ENCODE measurements around the gene RTF1. TPM values are rescaled to one million over a fixed set of nuclear protein-coding genes. Genes with fewer than 3 reads are reported as not detected.

Gene RTF1
- polyA plus RNA-seq, 3 donors, result 11.2 to 19.1 (median 15.0) TPM

GRCh38 chr15:41387646-41388045 is 29.2 kb upstream of the RTF1 start:
- Histone ChIP-seq H3K4me2 (replicated peaks; ENCODE audit: extremely low read depth, low read length, poor library complexity, severe bottlenecking) (no peak overlapping the region), H3K79me2 (ENCODE audit: insufficient read depth, low read length) (no peaks in the 10 kb centered on the region), H3K27ac (ENCODE audit: low read depth in 1 of 2, low read length in 2 of 2) (peak overlapping the region in 1 of 2 donors; percentile 55), H3K36me3 (replicated peaks in 1 of 2; ENCODE audit: control insufficient read depth in 1 of 2, insufficient read depth in 2 of 2, low read length in 2 of 2) (peaks cover 11 to 37% of the 10 kb centered on the region in 2 donors), H2AFZ (ENCODE audit: insufficient read depth, low read depth, low read length, poor library complexity, severe bottlenecking) (no peak overlapping the region), H3K4me1 (ENCODE audit: control insufficient read depth in 1 of 2, insufficient read depth in 2 of 2, low read length in 2 of 2) (peaks cover 0 to 3% of the 10 kb centered on the region in 2 donors), H3K9me3 (replicated peaks in 1 of 2; ENCODE audit: control insufficient read depth in 1 of 2, insufficient read depth in 1 of 2, low read length in 2 of 2) (no peaks in the 10 kb centered on the region), H3K4me3 (replicated peaks in 1 of 3; ENCODE audit: low read depth in 2 of 3, low read length in 3 of 3) (no peak overlapping the region), H3K9ac (ENCODE audit: insufficient read depth, low read length, poor library complexity, severe bottlenecking) (no peak overlapping the region), H4K20me1 (ENCODE audit: insufficient read depth, low read length) (no peaks in the 10 kb centered on the region), H3K27me3 (ENCODE audit: control insufficient read depth in 2 of 2, insufficient read depth in 2 of 2, low read length in 2 of 2) (no peaks in the 10 kb centered on the region)
- peaks cover 11% of the 10 kb centered on the region for H3K4me1 Mint-ChIP-seq
- peaks cover 21 to 36% of the 10 kb centered on the region in 2 donors for H3K36me3 Mint-ChIP-seq
- 49% methylated on average over 4 of the region's 6 CpGs for WGBS (ENCODE audit: insufficient coverage)
- TF ChIP-seq CTCF (IDR thresholded peaks at IDR 0.05), result no peak
- H3K27me3 Mint-ChIP-seq (ENCODE audit: low read depth in 3 of 3), result peaks cover 0 to 2% (median 0%) of the 10 kb centered on the region in 3 donors
- H3K27ac Mint-ChIP-seq, result peak overlapping the region in 5 of 7 donors; percentile 32 to 78 (median 71)
- peaks cover 0 to 2% (median 0%) of the 10 kb centered on the region in 7 donors for H3K9me3 Mint-ChIP-seq
- intact Hi-C loops (cut with micrococcal nuclease), result no loop called here
- no peak for DNase-seq
- H3K4me3 Mint-ChIP-seq, result no peak overlapping the region

- no peaks in the 10 kb centered on the region for H3K9me3 ChIP-seq (replicated peaks in 1 of 2; ENCODE audit: control insufficient read depth in 1 of 2, insufficient read depth in 1 of 2, low read length in 2 of 2)
- H3K9ac ChIP-seq (ENCODE audit: insufficient read depth, low read length, poor library complexity, severe bottlenecking), result no peak overlapping the region
- no peaks in the 10 kb centered on the region for H4K20me1 ChIP-seq (ENCODE audit: insufficient read depth, low read length)
- Mint-ChIP-seq H3K4me3 (no peak overlapping the region), H3K4me1 (peaks cover 16% of the 10 kb centered on the region), H3K27me3 (ENCODE audit: low read depth in 3 of 3) (peaks cover 0 to 2% (median 0%) of the 10 kb centered on the region in 3 donors), H3K27ac (peak overlapping the region in 5 of 7 donors; percentile 49 to 76 (median 58)), H3K36me3 (peaks cover 34 to 65% of the 10 kb centered on the region in 2 donors), H3K9me3 (peaks cover 0 to 3% (median 0%) of the 10 kb centered on the region in 7 donors)
- H3K4me3 ChIP-seq (replicated peaks in 1 of 3; ENCODE audit: low read depth in 2 of 3, low read length in 3 of 3), result no peak overlapping the region
- TF ChIP-seq CTCF (IDR thresholded peaks at IDR 0.05), result no peak
- no peak overlapping the region for H3K4me2 ChIP-seq (replicated peaks; ENCODE audit: extremely low read depth, low read length, poor library complexity, severe bottlenecking)
- peaks cover 26 to 42% of the 10 kb centered on the region in 2 donors for H3K36me3 ChIP-seq (replicated peaks in 1 of 2; ENCODE audit: control insufficient read depth in 1 of 2, insufficient read depth in 2 of 2, low read length in 2 of 2)
- no peaks in the 10 kb centered on the region for H3K79me2 ChIP-seq (ENCODE audit: insufficient read depth, low read length)
- DNase-seq, result no peak
- intact Hi-C loops (cut with micrococcal nuclease), result no loop called here
- H3K27me3 ChIP-seq (ENCODE audit: control insufficient read depth in 2 of 2, insufficient read depth in 2 of 2, low read length in 2 of 2), result no peaks in the 10 kb centered on the region
- H2AFZ ChIP-seq (ENCODE audit: insufficient read depth, low read depth, low read length, poor library complexity, severe bottlenecking), result no peak overlapping the region
- peak overlapping the region in 1 of 2 donors; percentile 37 for H3K27ac ChIP-seq (ENCODE audit: low read depth in 1 of 2, low read length in 2 of 2)
- peaks cover 8 to 9% of the 10 kb centered on the region in 2 donors for H3K4me1 ChIP-seq (ENCODE audit: control insufficient read depth in 1 of 2, insufficient read depth in 2 of 2, low read length in 2 of 2)
- WGBS (ENCODE audit: insufficient coverage), result 100% methylated on average over 1 of the region's 2 CpGs
These were observed 24.2 kb upstream of the RTF1 start for GRCh38 chr15:41392659-41393058.

Measured in CD14-positive monocyte (primary cell).